Skeletal muscle tissue (tissue), 4 donors: ENCODE data around the gene CAV1. TPM values are rescaled to one million over a fixed set of nuclear protein-coding genes. Genes with fewer than 3 reads are reported as not detected.
"Not testable (repeated sequence)": the region's sequence is repeated elsewhere in the genome, so short reads cannot be mapped to it uniquely, and the experiment has no call there.

Experiments used
- H3K27ac ChIP-seq: one replicate; pipeline ENCODE4 v1.7.0; 2013; ENCODE audit warnings: mild to moderate bottlenecking, low read depth, low read length, inconsistent platforms
- H3K27me3 ChIP-seq, 3 donors: one replicate each; pipeline ENCODE4 v1.7.0; 2013; ENCODE audit warnings: low read length in 3 of 3; ENCODE audit not compliant: control insufficient read depth in 3 of 3, insufficient read depth in 3 of 3
- H3K36me3 ChIP-seq, 3 donors: one replicate each; pipeline ENCODE4 v1.7.0; 2013; ENCODE audit warnings: low read length in 3 of 3; ENCODE audit not compliant: control insufficient read depth in 3 of 3, insufficient read depth in 3 of 3
- H3K4me1 ChIP-seq, 3 donors: one replicate each; pipeline ENCODE4 v1.7.0; 2013; ENCODE audit warnings: low read length in 3 of 3, mild to moderate bottlenecking in 3 of 3; ENCODE audit not compliant: control insufficient read depth in 3 of 3, insufficient read depth in 3 of 3
- H3K4me3 ChIP-seq, 3 donors: one replicate each; pipeline ENCODE4 v1.7.0; 2013; ENCODE audit warnings: low read length in 3 of 3
- H3K9ac ChIP-seq, 3 donors: one replicate each; pipeline ENCODE4 v1.7.0; 2013; ENCODE audit warnings: low read length in 3 of 3, mild to moderate bottlenecking in 3 of 3, moderate library complexity in 2 of 3, low read depth in 1 of 3
- H3K9me3 ChIP-seq, 3 donors: one replicate each; pipeline ENCODE4 v1.7.0; 2013; ENCODE audit warnings: low read length in 3 of 3; ENCODE audit not compliant: control insufficient read depth in 3 of 3
- total RNA-seq: library from RNA; depleted of rRNA; stranded (reverse); fragments of >200 nt; gene quantifications from one replicate; pipeline ENCODE4 v1.2.3, GENCODE V29; 2014
- donor health status: Osteomylitis.

Gene CAV1
- total RNA-seq, 1 donor from 2014 or later: 175 TPM

- Histone ChIP-seq H3K4me3 (no peak overlapping the region), H3K9me3 (no peaks in the 10 kb centered on the region), H3K27me3 (no peaks in the 10 kb centered on the region), H3K9ac (no peak overlapping the region), H3K4me1 (peaks cover 6 to 12% (median 11%) of the 10 kb centered on the region in 3 donors), H3K27ac (peak overlapping the region; percentile 10), H3K36me3 (no peaks in the 10 kb centered on the region)
These were observed 58.8 kb downstream of the CAV1 start for GRCh38 chr7:116583653-116584052.

- no peak overlapping the region for H3K9ac ChIP-seq
- no peak overlapping the region for H3K27ac ChIP-seq
- no peaks in the 10 kb centered on the region for H3K9me3 ChIP-seq
- H3K4me1 ChIP-seq: peaks cover 6 to 12% (median 11%) of the 10 kb centered on the region in 3 donors
- H3K27me3 ChIP-seq: no peaks in the 10 kb centered on the region
- H3K36me3 ChIP-seq: no peaks in the 10 kb centered on the region
- H3K4me3 ChIP-seq: no peak overlapping the region
These were observed 59.9 kb downstream of the CAV1 start for GRCh38 chr7:116584721-116585120.

- Histone ChIP-seq H3K9ac (no peak overlapping the region), H3K36me3 (no peaks in the 10 kb centered on the region), H3K27ac (no peak overlapping the region), H3K27me3 (no peaks in the 10 kb centered on the region), H3K9me3 (no peaks in the 10 kb centered on the region), H3K4me1 (peaks cover 6 to 12% (median 11%) of the 10 kb centered on the region in 3 donors), H3K4me3 (no peak overlapping the region)
These were observed 60.6 kb downstream of the CAV1 start for GRCh38 chr7:116585392-116585791.

GRCh38 chr7:116585967-116586366 is 61.1 kb downstream of the CAV1 start:
- Histone ChIP-seq H3K9ac (no peak overlapping the region), H3K4me1 (peaks cover 6 to 12% (median 11%) of the 10 kb centered on the region in 3 donors), H3K27me3 (no peaks in the 10 kb centered on the region), H3K4me3 (no peak overlapping the region), H3K36me3 (no peaks in the 10 kb centered on the region), H3K9me3 (no peaks in the 10 kb centered on the region), H3K27ac (no peak overlapping the region)

GRCh38 chr7:116587200-116587599 is 62.4 kb downstream of the CAV1 start:
- not testable (repeated sequence) for H3K9me3 ChIP-seq, H3K4me3 ChIP-seq, H3K9ac ChIP-seq, H3K27ac ChIP-seq, H3K36me3 ChIP-seq, H3K27me3 ChIP-seq
- peaks cover 6 to 13% (median 13%) of the 10 kb centered on the region in 3 donors for H3K4me1 ChIP-seq

- no peak overlapping the region for H3K4me3 ChIP-seq
- no peaks in the 10 kb centered on the region for H3K9me3 ChIP-seq
- H3K36me3 ChIP-seq: no peaks in the 10 kb centered on the region
- H3K27ac ChIP-seq: no peak overlapping the region
- H3K4me1 ChIP-seq: peaks cover 10 to 19% (median 12%) of the 10 kb centered on the region in 3 donors
- no peak overlapping the region for H3K9ac ChIP-seq
- H3K27me3 ChIP-seq: no peaks in the 10 kb centered on the region
These were observed 63.4 kb downstream of the CAV1 start for GRCh38 chr7:116588225-116588624.

GRCh38 chr7:116588641-116589594 is 64.1 kb downstream of the CAV1 start:
- Histone ChIP-seq H3K27ac (no peak overlapping the region), H3K4me3 (no peak overlapping the region), H3K36me3 (no peaks in the 10 kb centered on the region), H3K4me1 (peaks cover 12 to 19% (median 12%) of the 10 kb centered on the region in 3 donors), H3K27me3 (no peaks in the 10 kb centered on the region), H3K9ac (no peak overlapping the region), H3K9me3 (no peaks in the 10 kb centered on the region)

- Histone ChIP-seq H3K27me3 (no peaks in the 10 kb centered on the region), H3K9me3 (no peaks in the 10 kb centered on the region), H3K4me1 (peaks cover 12 to 16% (median 12%) of the 10 kb centered on the region in 3 donors), H3K4me3 (peak overlapping the region; percentile 28 to 61 (median 38)), H3K9ac (peak overlapping the region in 2 of 3 donors; percentile 42 to 46), H3K27ac (no peak overlapping the region), H3K36me3 (no peaks in the 10 kb centered on the region)
These were observed 66.6 kb downstream of the CAV1 start for GRCh38 chr7:116591202-116592040.

- Histone ChIP-seq H3K36me3 (no peaks in the 10 kb centered on the region), H3K27ac (no peak overlapping the region), H3K4me3 (peak overlapping the region; percentile 28 to 45 (median 30)), H3K4me1 (peaks cover 12 to 16% (median 12%) of the 10 kb centered on the region in 3 donors), H3K9ac (peak overlapping the region in 2 of 3 donors; percentile 27 to 29), H3K27me3 (no peaks in the 10 kb centered on the region), H3K9me3 (no peaks in the 10 kb centered on the region)
These were observed 67.2 kb downstream of the CAV1 start for GRCh38 chr7:116592041-116592355.
